Esophagus muscularis mucosa (tissue), 4 donors: ENCODE measurements around the gene TRIM37.

Source experiments
- CTCF ChIP-seq, 3 experiments: fragments of 200-600 bp in 2 of 3; fragments of 450-650 bp in 1 of 3; sonication (generic) in 2 of 3; IDR thresholded peaks; one replicate each; pipeline ENCODE4 v1.5.1; 2017 to 2019; ENCODE audit warnings: antibody characterized with exemption in 3 of 3, mild to moderate bottlenecking in 2 of 3, moderate library complexity in 1 of 3
- EP300 ChIP-seq: sonication (generic); formaldehyde crosslinking; IDR thresholded peaks from one replicate; pipeline ENCODE4 v1.6.1; 2017; ENCODE audit warnings: antibody characterized with exemption
- POLR2AphosphoS5 ChIP-seq, 2 donors: sonication (generic); formaldehyde crosslinking; IDR thresholded peaks; one replicate each; pipeline ENCODE4 v1.6.1; 2017; ENCODE audit warnings: antibody characterized with exemption in 2 of 2

- no peak for TF ChIP-seq CTCF (IDR thresholded peaks at IDR 0.05)
- TF ChIP-seq POLR2AphosphoS5 (IDR thresholded peaks at IDR 0.05), result no peak
- TF ChIP-seq EP300, result no peak
Measured at GRCh38 chr17:59047616-59048015, 59.1 kb downstream of the TRIM37 start.
